AG10803 (cell line): ENCODE results near the gene SCPEP1.
"Not testable (repeated sequence)": the region's sequence is repeated elsewhere in the genome, so short reads cannot be mapped to it uniquely, and the experiment has no call there.

Experiments used
- DNase-seq: peaks from one replicate; pipeline ENCODE4 v3.0.0; 2010; ENCODE audit warnings: low read depth
- H3K4me3 ChIP-seq: 2 replicates; pipeline ENCODE4 v1.5.1; 2011; ENCODE audit warnings: mild to moderate bottlenecking, low read length, control low read depth
- TF ChIP-seq, protein P1 (sequence below): conservative IDR thresholded peaks from 2 replicates; pipeline ENCODE4 v1.5.1; 2011; ENCODE audit warnings: mild to moderate bottlenecking, low read length, control low read depth, inconsistent platforms

SCPEP1 gene

DNA sequence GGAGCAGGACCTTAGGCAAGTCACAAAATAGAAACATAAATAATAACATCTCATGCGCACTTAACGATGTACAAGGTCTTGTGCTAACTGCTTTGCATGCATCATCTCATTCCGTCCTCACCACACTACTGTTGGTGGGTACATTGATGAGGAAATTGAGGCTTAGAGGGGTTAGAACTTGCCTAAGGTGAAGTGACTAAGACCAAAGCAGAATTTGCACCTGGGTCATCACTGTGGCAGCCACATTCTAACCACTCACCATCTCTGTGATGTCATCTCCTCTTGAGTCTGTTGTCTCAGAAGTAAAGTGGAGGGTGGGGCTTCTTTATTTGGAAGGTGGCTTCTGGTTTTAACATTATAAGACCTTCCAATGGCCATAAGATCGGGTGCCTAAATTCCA, 43.7 kb upstream of the SCPEP1 start:
- TF ChIP-seq, protein P1, sequence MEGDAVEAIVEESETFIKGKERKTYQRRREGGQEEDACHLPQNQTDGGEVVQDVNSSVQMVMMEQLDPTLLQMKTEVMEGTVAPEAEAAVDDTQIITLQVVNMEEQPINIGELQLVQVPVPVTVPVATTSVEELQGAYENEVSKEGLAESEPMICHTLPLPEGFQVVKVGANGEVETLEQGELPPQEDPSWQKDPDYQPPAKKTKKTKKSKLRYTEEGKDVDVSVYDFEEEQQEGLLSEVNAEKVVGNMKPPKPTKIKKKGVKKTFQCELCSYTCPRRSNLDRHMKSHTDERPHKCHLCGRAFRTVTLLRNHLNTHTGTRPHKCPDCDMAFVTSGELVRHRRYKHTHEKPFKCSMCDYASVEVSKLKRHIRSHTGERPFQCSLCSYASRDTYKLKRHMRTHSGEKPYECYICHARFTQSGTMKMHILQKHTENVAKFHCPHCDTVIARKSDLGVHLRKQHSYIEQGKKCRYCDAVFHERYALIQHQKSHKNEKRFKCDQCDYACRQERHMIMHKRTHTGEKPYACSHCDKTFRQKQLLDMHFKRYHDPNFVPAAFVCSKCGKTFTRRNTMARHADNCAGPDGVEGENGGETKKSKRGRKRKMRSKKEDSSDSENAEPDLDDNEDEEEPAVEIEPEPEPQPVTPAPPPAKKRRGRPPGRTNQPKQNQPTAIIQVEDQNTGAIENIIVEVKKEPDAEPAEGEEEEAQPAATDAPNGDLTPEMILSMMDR, result no peak
- H3K4me3 ChIP-seq, result no peak overlapping the region
- no peak for DNase-seq

GRCh38 chr17:56935461-56935860, 42.5 kb upstream of the SCPEP1 start:
- H3K4me3 ChIP-seq, result no peak overlapping the region
- no peak for DNase-seq
- TF ChIP-seq, protein P1, result no peak

- TF ChIP-seq, protein P1, result no peak
- peak; percentile 22 for DNase-seq
- H3K4me3 ChIP-seq, result no peak overlapping the region
Measured at GRCh38 chr17:56936697-56937322, 41.1 kb upstream of the SCPEP1 start.

- TF ChIP-seq, protein P1, result no peak
- H3K4me3 ChIP-seq, result no peak overlapping the region
- DNase-seq, result no peak
Measured at GRCh38 chr17:56937687-56938086, 40.2 kb upstream of the SCPEP1 start.

- not testable (repeated sequence) for DNase-seq, H3K4me3 ChIP-seq
Measured at GRCh38 chr17:56938206-56938605, 39.7 kb upstream of the SCPEP1 start.

GRCh38 chr17:56939869-56940484, 38.0 kb upstream of the SCPEP1 start:
- DNase-seq, result peak; percentile 56
- H3K4me3 ChIP-seq, result no peak overlapping the region
- TF ChIP-seq, protein P1, result peak; percentile 75

- no peak for DNase-seq
- H3K4me3 ChIP-seq, result no peak overlapping the region
- TF ChIP-seq, protein P1, result no peak
Measured at GRCh38 chr17:56943505-56944125, 34.3 kb upstream of the SCPEP1 start.
